ENCODE results near the gene OR10T2.
"Not testable (repeated sequence)": the region's sequence is repeated elsewhere in the genome, so short reads cannot be mapped to it uniquely, and the experiment has no call there.

Gene OR10T2

DNA sequence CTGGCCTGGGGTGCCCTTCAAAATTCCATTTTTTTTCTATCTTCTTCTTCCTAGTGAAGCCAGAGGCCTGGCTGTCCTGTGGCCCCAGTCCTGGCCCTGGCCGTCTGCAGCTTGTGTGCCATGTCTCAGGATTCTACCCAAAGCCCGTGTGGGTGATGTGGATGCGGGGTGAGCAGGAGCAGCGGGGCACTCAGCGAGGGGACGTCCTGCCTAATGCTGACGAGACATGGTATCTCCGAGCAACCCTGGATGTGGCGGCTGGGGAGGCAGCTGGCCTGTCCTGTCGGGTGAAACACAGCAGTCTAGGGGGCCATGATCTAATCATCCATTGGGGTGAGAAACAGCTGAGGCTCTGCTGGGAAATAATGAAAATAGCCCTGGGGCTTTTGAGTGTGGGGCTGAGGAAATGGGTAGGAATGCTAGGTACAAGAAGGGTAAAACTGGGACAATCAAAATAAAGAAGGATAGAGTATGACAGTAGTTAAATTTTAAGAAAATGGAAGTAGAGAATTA, 43.4 kb downstream of the OR10T2 start:
- DNase-seq = no peak

- DNase-seq = no peak
These were observed 45.0 kb downstream of the OR10T2 start for GRCh38 chr1:158354255-158354654.

- DNase-seq = no peak
These were observed 45.8 kb downstream of the OR10T2 start, which contains the start of gene CD1E for GRCh38 chr1:158353303-158354075. CD1E (plus strand) TSS chr1:158353894; CDS start chr1:158353989, 95 bp downstream.

GRCh38 chr1:158348946-158349345, 50.3 kb downstream of the OR10T2 start:
- not testable (repeated sequence) for DNase-seq

All from activated gamma-delta T cell treated with Interleukin-2 at 50 U/mL for 16 hours (primary cell).